ENCODE data around the gene IGHMBP2.

GRCh38 chr11:68870470-68870869, 33.2 kb upstream of the IGHMBP2 start:
- TF ChIP-seq CTCF (IDR thresholded peaks at IDR 0.05; ENCODE audit: low read depth, low read length, poor library complexity, severe bottlenecking) (no peak), EZH2phosphoT487 (IDR thresholded peaks at IDR 0.05; ENCODE audit: borderline replicate concordance, low read length) (no peak)
